Osteoblast (primary cell): ENCODE results near the gene SAP30BP. TPM values are rescaled to one million over a fixed set of nuclear protein-coding genes. Genes with fewer than 3 reads are reported as not detected.

Experiments used
- DNase-seq: peaks from one replicate; pipeline ENCODE4 v3.0.0; 2011; ENCODE audit warnings: low spot score, mixed read lengths; ENCODE audit not compliant: insufficient read length; ENCODE audit errors: missing footprints
- H2AFZ ChIP-seq: 2 replicates; pipeline ENCODE4 v1.6.0; 2011; ENCODE audit warnings: mild to moderate bottlenecking, low read length
- H3K27ac ChIP-seq: 2 replicates; pipeline ENCODE4 v1.5.1; 2011; ENCODE audit warnings: mild to moderate bottlenecking, low read depth, low read length, moderate library complexity
- H3K27me3 ChIP-seq: 2 replicates; pipeline ENCODE4 v1.6.0; 2012; ENCODE audit warnings: mild to moderate bottlenecking, control low read depth, inconsistent platforms, low read length, moderate library complexity; ENCODE audit not compliant: insufficient read depth
- H3K36me3 ChIP-seq: 2 replicates; pipeline ENCODE4 v1.5.1; 2011; ENCODE audit warnings: mild to moderate bottlenecking, low read length, control low read depth, moderate library complexity; ENCODE audit not compliant: insufficient read depth
- H3K4me1 ChIP-seq: 2 replicates; pipeline ENCODE4 v1.5.1; 2011; ENCODE audit warnings: mild to moderate bottlenecking, low read length, control low read depth, moderate library complexity; ENCODE audit not compliant: insufficient read depth
- H3K4me2 ChIP-seq: 2 replicates; pipeline ENCODE4 v1.6.0; 2011; ENCODE audit warnings: mild to moderate bottlenecking, low read length; ENCODE audit not compliant: insufficient read depth
- H3K4me3 ChIP-seq: fragments of 200-600 bp; sonication (generic); 3 replicates; pipeline ENCODE4 v1.5.1; 2012; ENCODE audit warnings: mild to moderate bottlenecking, low read length, inconsistent platforms; ENCODE audit not compliant: insufficient read depth
- H3K79me2 ChIP-seq: 2 replicates; pipeline ENCODE4 v1.6.0; 2012; ENCODE audit warnings: mild to moderate bottlenecking, low read length, control low read depth, inconsistent platforms; ENCODE audit not compliant: insufficient read depth
- H3K9me3 ChIP-seq: 2 replicates; pipeline ENCODE4 v1.5.1; 2011; ENCODE audit warnings: low read depth, low read length, control low read depth
- H4K20me1 ChIP-seq: 2 replicates; pipeline ENCODE4 v1.6.0; 2012; ENCODE audit warnings: mild to moderate bottlenecking, low read length, control low read depth; ENCODE audit not compliant: insufficient read depth
- CTCF ChIP-seq: IDR thresholded peaks from 2 replicates; pipeline ENCODE4 v1.5.1; 2011; ENCODE audit warnings: mild to moderate bottlenecking, low read depth, low read length, moderate library complexity; ENCODE audit errors: extremely low read depth
- total RNA-seq: library from RNA; depleted of rRNA; stranded (reverse); fragments of >200 nt; gene quantifications from 2 replicates; pipeline ENCODE4 v1.2.3, GENCODE V29; 2012

SAP30BP gene
- total RNA-seq, 1 donor, result 48.1 TPM

DNA sequence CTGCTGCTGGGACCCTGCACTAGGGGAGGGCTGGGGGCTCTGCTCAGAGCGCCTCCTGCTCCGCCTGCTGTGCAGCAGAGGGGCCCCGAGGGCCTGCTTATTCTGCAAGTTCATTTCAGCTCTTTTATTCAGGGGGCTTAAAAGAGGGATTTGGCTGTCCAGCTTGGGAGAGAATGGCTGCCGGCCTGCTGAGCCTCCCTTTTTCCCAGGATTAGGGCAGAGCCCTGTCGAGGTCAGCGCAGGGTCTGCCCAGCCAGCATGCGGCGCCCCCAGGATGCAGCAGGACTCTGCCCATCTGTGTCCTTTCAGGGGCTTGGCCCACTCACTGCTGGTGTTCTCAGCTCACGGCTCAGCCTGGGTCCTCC, 32.8 kb upstream of the SAP30BP start:
- no peak for TF ChIP-seq CTCF
- Histone ChIP-seq H2AFZ (no peak overlapping the region), H3K79me2 (no peaks in the 10 kb centered on the region), H3K4me2 (peak overlapping the region; percentile 71), H3K4me1 (peaks cover 14% of the 10 kb centered on the region), H3K9me3 (no peaks in the 10 kb centered on the region), H3K36me3 (no peaks in the 10 kb centered on the region), H3K27ac (peak overlapping the region; percentile 78), H3K27me3 (no peaks in the 10 kb centered on the region), H3K4me3 (no peak overlapping the region), H4K20me1 (peaks cover 11% of the 10 kb centered on the region)
- peak; percentile 79 for DNase-seq

DNA sequence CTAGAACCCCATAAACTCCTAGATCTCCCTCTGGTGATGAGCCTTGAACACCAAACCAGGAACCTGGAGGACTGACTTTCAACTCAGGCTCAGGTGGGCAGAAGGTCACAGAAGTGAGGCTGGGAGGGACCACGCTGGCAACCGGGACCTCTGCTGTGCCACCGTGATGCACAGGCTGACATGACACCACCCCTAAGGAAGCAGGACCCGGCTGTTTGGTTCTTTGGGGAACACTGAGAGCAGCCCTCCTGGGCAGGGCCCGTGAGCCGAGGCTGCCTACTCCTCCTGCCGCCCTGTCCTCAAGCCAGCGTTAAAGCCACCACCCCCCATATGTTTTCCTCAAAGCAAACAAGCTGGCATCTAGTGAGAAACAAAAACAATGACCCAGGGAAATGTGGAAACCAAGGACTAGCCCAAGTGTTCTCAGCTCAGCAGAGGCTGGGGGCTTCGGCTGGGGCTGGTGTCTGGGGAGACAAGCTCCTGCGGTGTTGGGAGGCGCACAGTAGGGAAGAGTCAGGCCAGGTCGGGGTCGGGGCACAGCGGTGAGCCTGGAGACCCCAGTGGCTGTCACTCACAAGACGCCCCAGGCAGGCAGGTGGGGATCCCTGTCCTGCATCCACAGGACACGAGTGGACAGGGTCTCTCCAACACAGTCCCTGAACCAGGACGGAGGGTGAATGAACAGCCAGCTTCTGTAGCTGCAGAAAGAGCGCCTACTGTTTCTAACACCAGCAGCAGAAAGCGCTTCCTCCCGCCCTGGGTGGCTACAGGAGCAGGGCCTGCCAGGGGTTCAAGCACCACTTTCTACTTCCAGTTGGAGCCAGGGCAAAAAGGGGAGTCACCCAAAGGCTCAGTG, 32.2 kb upstream of the SAP30BP start:
- Histone ChIP-seq H3K27ac (no peak overlapping the region), H3K36me3 (no peaks in the 10 kb centered on the region), H3K4me1 (peaks cover 14% of the 10 kb centered on the region), H3K27me3 (no peaks in the 10 kb centered on the region), H2AFZ (no peak overlapping the region), H3K4me3 (no peak overlapping the region), H3K9me3 (no peaks in the 10 kb centered on the region), H3K79me2 (no peaks in the 10 kb centered on the region), H3K4me2 (no peak overlapping the region), H4K20me1 (peaks cover 11% of the 10 kb centered on the region)
- TF ChIP-seq CTCF, result no peak
- DNase-seq, result peak; percentile 86

DNA sequence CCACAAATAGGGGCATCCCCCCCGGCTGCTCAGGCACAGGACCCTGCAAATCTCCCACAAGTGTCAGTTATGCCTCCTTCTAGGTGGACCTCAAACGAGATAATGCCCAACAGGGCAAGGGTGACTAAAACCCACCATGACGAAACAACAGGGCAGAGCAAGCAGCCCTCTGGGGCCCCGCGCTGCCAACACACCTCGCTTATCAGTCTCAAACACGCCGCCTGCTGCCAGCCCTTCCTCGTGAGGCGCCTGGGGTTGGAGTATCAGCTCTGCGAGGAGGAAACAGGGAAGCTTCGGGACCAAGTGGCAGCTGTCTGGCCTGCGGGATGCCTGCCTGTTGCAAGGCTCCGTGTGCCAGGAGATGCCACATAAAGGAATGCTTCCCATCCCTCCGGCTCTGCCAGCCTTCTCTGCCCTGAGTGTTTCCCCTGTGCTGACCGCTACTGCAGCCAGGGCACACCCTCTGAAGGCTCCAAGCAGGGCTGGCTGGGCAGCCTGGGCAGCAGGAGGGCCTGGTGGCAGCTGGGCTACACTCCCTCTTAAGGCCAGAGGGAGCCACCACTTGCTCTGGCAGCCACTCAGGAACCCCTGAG, 31.4 kb upstream of the SAP30BP start:
- DNase-seq, result peak; percentile 78

More for the DNA sequence above, 31.4 kb upstream of the SAP30BP start:
- Histone ChIP-seq H3K27me3 (no peaks in the 10 kb centered on the region), H2AFZ (no peak overlapping the region), H3K4me1 (peaks cover 14% of the 10 kb centered on the region), H3K4me2 (no peak overlapping the region), H4K20me1 (peaks cover 11% of the 10 kb centered on the region), H3K36me3 (no peaks in the 10 kb centered on the region), H3K27ac (no peak overlapping the region), H3K79me2 (no peaks in the 10 kb centered on the region), H3K9me3 (no peaks in the 10 kb centered on the region), H3K4me3 (no peak overlapping the region)
- no peak for TF ChIP-seq CTCF
